GM19351 (cell line): ENCODE results near the gene RBM10.
"Not testable (repeated sequence)": the region's sequence is repeated elsewhere in the genome, so short reads cannot be mapped to it uniquely, and the experiment has no call there.

Experiments used
- ATAC-seq: cut with Tn5 transposase; IDR thresholded peaks from one replicate; pipeline ENCODE4 v1.9.1; 2021; ENCODE audit warnings: mild to moderate bottlenecking, moderate library complexity; ENCODE audit not compliant: unreplicated experiment

Gene RBM10

GRCh38 chrX:47144626-47145394 is at the start of gene RBM10, which contains the start of gene NDUFB11:
Gene RBM10, plus strand, starts transcription at chrX:47145221. Its CDS starts 2,261 bp downstream, at chrX:47147482.
Gene NDUFB11, minus strand, starts transcription at chrX:47144702. Its CDS starts 23 bp downstream, at chrX:47144679.
- peak; percentile 89 for ATAC-seq

- no peak for ATAC-seq
Measured at GRCh38 chrX:47097018-47097417, 48.0 kb upstream of the RBM10 start.

GRCh38 chrX:47098338-47099094 is 46.5 kb upstream of the RBM10 start:
- no peak for ATAC-seq

GRCh38 chrX:47101206-47101605 is 43.8 kb upstream of the RBM10 start:
- no peak for ATAC-seq

- ATAC-seq: not testable (repeated sequence)
Measured at GRCh38 chrX:47110936-47111615, 33.9 kb upstream of the RBM10 start.

GRCh38 chrX:47112316-47112954 is 32.6 kb upstream of the RBM10 start:
- ATAC-seq: no peak

GRCh38 chrX:47116551-47117110 is 28.4 kb upstream of the RBM10 start:
- ATAC-seq: not testable (repeated sequence)

GRCh38 chrX:47124466-47124865 is 20.6 kb upstream of the RBM10 start:
- ATAC-seq: not testable (repeated sequence)

GRCh38 chrX:47129157-47129898 is 15.7 kb upstream of the RBM10 start:
- ATAC-seq: peak; percentile 97

GRCh38 chrX:47129899-47130358 is 15.1 kb upstream of the RBM10 start:
- ATAC-seq: no peak

- ATAC-seq: no peak
Measured at GRCh38 chrX:47133493-47133892, 11.5 kb upstream of the RBM10 start.

- ATAC-seq: not testable (repeated sequence)
Measured at GRCh38 chrX:47135650-47136049, 9.4 kb upstream of the RBM10 start.

- ATAC-seq: no peak
Measured at GRCh38 chrX:47138171-47138570, 6.8 kb upstream of the RBM10 start.

GRCh38 chrX:47143894-47144625 is 961 bp upstream of the RBM10 start:
- no peak for ATAC-seq

GRCh38 chrX:47145395-47146120 is 537 bp downstream of the RBM10 start:
- ATAC-seq: peak; percentile 17

- no peak for ATAC-seq
Measured at GRCh38 chrX:47146121-47146935, 1.3 kb downstream of the RBM10 start.
